Mesenchymal stem cell (in vitro differentiated cells and primary cell): ENCODE results near the gene MMP21.
A peak's percentile ranks its signal among the peaks of the same experiment; 100 is the strongest.

Experiments used
- DNase-seq: peaks from one replicate; pipeline ENCODE4 v3.0.0-alpha.2; 2013
- H2AFZ ChIP-seq: one replicate; pipeline ENCODE4 v1.6.1; 2013; ENCODE audit warnings: low read depth, mild to moderate bottlenecking, control low read depth, inconsistent platforms, low read length, moderate library complexity
- H2AK5ac ChIP-seq: 2 replicates; pipeline ENCODE4 v1.6.1; 2013; ENCODE audit warnings: low read length, moderate library complexity, mild to moderate bottlenecking, inconsistent platforms; ENCODE audit not compliant: severe bottlenecking
- H2BK120ac ChIP-seq: one replicate; pipeline ENCODE4 v1.6.1; 2013; ENCODE audit warnings: low read depth, mild to moderate bottlenecking, inconsistent platforms, low read length, moderate library complexity
- H2BK12ac ChIP-seq, 2 experiments: one replicate each; pipeline ENCODE4 v1.6.1; 2013; ENCODE audit warnings: inconsistent platforms in 2 of 2, low read length in 2 of 2, mild to moderate bottlenecking in 2 of 2, moderate library complexity in 2 of 2, control low read depth in 1 of 2
- H2BK15ac ChIP-seq: one replicate; pipeline ENCODE4 v1.6.1; 2013; ENCODE audit warnings: mild to moderate bottlenecking, low read depth, inconsistent platforms; ENCODE audit not compliant: poor library complexity, severe bottlenecking
- H2BK5ac ChIP-seq: 2 replicates; pipeline ENCODE4 v1.6.1; 2013; ENCODE audit warnings: low read depth, mild to moderate bottlenecking, low read length, control low read depth, inconsistent platforms; ENCODE audit not compliant: poor library complexity, severe bottlenecking
- H3K14ac ChIP-seq, 2 experiments: one replicate each; pipeline ENCODE4 v1.6.1; 2013; ENCODE audit warnings: inconsistent platforms in 2 of 2, low read length in 2 of 2, control low read depth in 1 of 2, mild to moderate bottlenecking in 1 of 2, moderate library complexity in 1 of 2
- H3K18ac ChIP-seq, 2 experiments: one replicate each; pipeline ENCODE4 v1.6.1; 2013; ENCODE audit warnings: inconsistent platforms in 2 of 2, low read length in 2 of 2, control low read depth in 1 of 2, low read depth in 1 of 2, mild to moderate bottlenecking in 1 of 2
- H3K23ac ChIP-seq, 2 experiments: one replicate each; pipeline ENCODE4 v1.6.1; 2013; ENCODE audit warnings: inconsistent platforms in 2 of 2, low read length in 2 of 2, mild to moderate bottlenecking in 2 of 2, moderate library complexity in 2 of 2, control low read depth in 1 of 2
- H3K27ac ChIP-seq: 2 replicates; pipeline ENCODE4 v1.5.1; 2013; ENCODE audit warnings: mild to moderate bottlenecking, moderate library complexity, low read length, control low read depth, inconsistent platforms; ENCODE audit not compliant: poor library complexity, severe bottlenecking
- H3K27me3 ChIP-seq, 2 experiments: 2 replicates each; pipeline versions ENCODE4 v1.6.1 to v1.7.0; 2013; ENCODE audit warnings: low read length in 2 of 2, mild to moderate bottlenecking in 2 of 2, moderate library complexity in 2 of 2, control low read depth in 1 of 2, inconsistent platforms in 1 of 2; ENCODE audit not compliant: control insufficient read depth in 1 of 2, insufficient read depth in 1 of 2
- H3K36me3 ChIP-seq, 2 experiments: 2 replicates each; pipeline versions ENCODE4 v1.6.1 to v1.7.0; 2013; ENCODE audit warnings: low read length in 2 of 2, control low read depth in 1 of 2, inconsistent platforms in 1 of 2, low read depth in 1 of 2, mild to moderate bottlenecking in 1 of 2; ENCODE audit not compliant: insufficient read depth in 2 of 2, control insufficient read depth in 1 of 2
- H3K4ac ChIP-seq, 2 experiments: one replicate each; pipeline ENCODE4 v1.6.1; 2013; ENCODE audit warnings: inconsistent platforms in 2 of 2, low read length in 2 of 2, mild to moderate bottlenecking in 2 of 2, moderate library complexity in 2 of 2, control low read depth in 1 of 2, low read depth in 1 of 2
- H3K4me1 ChIP-seq: 2 replicates; pipeline ENCODE4 v1.6.1; 2013; ENCODE audit warnings: low read depth, low read length, control low read depth; ENCODE audit not compliant: control insufficient read depth, insufficient read depth
- H3K4me2 ChIP-seq: 2 replicates; pipeline ENCODE4 v1.6.1; 2013; ENCODE audit warnings: low read length, mild to moderate bottlenecking, inconsistent platforms; ENCODE audit not compliant: poor library complexity, severe bottlenecking
- H3K4me3 ChIP-seq, 2 experiments: 2 replicates each; pipeline versions ENCODE4 v1.5.1 to v1.7.0; 2013; ENCODE audit warnings: low read length in 2 of 2, mild to moderate bottlenecking in 2 of 2, control low read depth in 1 of 2, low read depth in 1 of 2; ENCODE audit not compliant: insufficient read depth in 1 of 2
- H3K79me1 ChIP-seq: replicated peaks from 2 replicates; pipeline ENCODE4 v1.6.1; 2013; ENCODE audit warnings: mild to moderate bottlenecking, control low read depth, low read length, inconsistent platforms; ENCODE audit not compliant: poor library complexity, severe bottlenecking
- H3K9ac ChIP-seq: 2 replicates; pipeline ENCODE4 v1.7.0; 2013; ENCODE audit warnings: mild to moderate bottlenecking, low read length, moderate library complexity
- H3K9me3 ChIP-seq: 2 replicates; pipeline ENCODE4 v1.7.0; 2013; ENCODE audit warnings: mild to moderate bottlenecking, low read length; ENCODE audit not compliant: control insufficient read depth
- H4K8ac ChIP-seq: one replicate; pipeline ENCODE4 v1.6.1; 2013; ENCODE audit warnings: inconsistent platforms, mild to moderate bottlenecking, low read length, moderate library complexity
- H4K91ac ChIP-seq: one replicate; pipeline ENCODE4 v1.6.1; 2013; ENCODE audit warnings: mild to moderate bottlenecking, low read length, inconsistent platforms
- WGBS: methylation state at CpG from one replicate; pipeline ENCODE4 v1.1.7; 2013; ENCODE audit warnings: mixed read lengths; 5-methylcytosine and 5-hydroxymethylcytosine counted together

MMP21 gene

GRCh38 chr10:125822878-125823662 lies 47.4 kb upstream of the MMP21 start, which contains the start of the genes BCCIP and UROS:
TSS of gene BCCIP (plus strand) at chr10:125823546. CDS start at chr10:125823558, 12 bp downstream.
TSS of gene UROS (minus strand) at chr10:125823258. CDS start at chr10:125816499, 6,759 bp downstream.
- Histone ChIP-seq H2AK5ac (peak within 1 kb of the TSS; percentile 19), H3K36me3 (peaks cover 0 to 24% of the 10 kb centered on the region in 2 experiments), H3K4me1 (peaks cover 9% of the 10 kb centered on the region), H4K91ac (peak within 1 kb of the TSS; percentile 90), H2BK120ac (peak within 1 kb of the TSS; percentile 51), H3K27me3 (no peaks in the 10 kb centered on the region), H3K9ac (peak within 1 kb of the TSS; percentile 99), H3K4me3 (peak within 1 kb of the TSS; percentile 94 to 100), H3K9me3 (no peaks in the 10 kb centered on the region), H4K8ac (peak within 1 kb of the TSS; percentile 79), H3K18ac (peak within 1 kb of the TSS; percentile 78 to 99), H3K4ac (peak within 1 kb of the TSS; percentile 54 to 98), H2BK12ac (peak within 1 kb of the TSS in 1 of 2 experiments; percentile 99), H2BK5ac (peak within 1 kb of the TSS; percentile 80), H2AFZ (peak within 1 kb of the TSS; percentile 84), H3K23ac (peak within 1 kb of the TSS in 1 of 2 experiments; percentile 81), H2BK15ac (peak within 1 kb of the TSS; percentile 64), H3K14ac (no peak within 1 kb of the TSS), H3K27ac (peak within 1 kb of the TSS; percentile 69), H3K4me2 (peak within 1 kb of the TSS; percentile 90), H3K79me1 (peaks cover 24% of the 10 kb centered on the region)
- under 1% methylated on average over 74 of the region's 74 CpGs for WGBS
- DNase-seq, result peak; percentile 90

GRCh38 chr10:125820701-125821100 lies 45.1 kb upstream of the MMP21 start:
- no peak overlapping the region for H3K23ac ChIP-seq
- H2AK5ac ChIP-seq, result no peak overlapping the region
- H2BK120ac ChIP-seq, result no peak overlapping the region
- no peak overlapping the region for H3K9ac ChIP-seq
- H3K4me2 ChIP-seq, result no peak overlapping the region
- peaks cover 9% of the 10 kb centered on the region for H3K4me1 ChIP-seq
- no peak overlapping the region for H3K18ac ChIP-seq
- no peak overlapping the region for H3K4ac ChIP-seq
- no peak for DNase-seq
- H2AFZ ChIP-seq, result no peak overlapping the region
- H2BK15ac ChIP-seq, result no peak overlapping the region
- H3K4me3 ChIP-seq, result no peak overlapping the region
- H3K14ac ChIP-seq, result no peak overlapping the region
- no peak overlapping the region for H4K8ac ChIP-seq
- H3K36me3 ChIP-seq, result peaks cover 0 to 14% of the 10 kb centered on the region in 2 experiments
- no peak overlapping the region for H2BK12ac ChIP-seq
- WGBS, result 50% methylated on average over 1 of the region's 1 CpG
- H3K27me3 ChIP-seq, result no peaks in the 10 kb centered on the region
- no peak overlapping the region for H3K27ac ChIP-seq
- H3K9me3 ChIP-seq, result no peaks in the 10 kb centered on the region
- H3K79me1 ChIP-seq, result peaks cover 27% of the 10 kb centered on the region
- H2BK5ac ChIP-seq, result no peak overlapping the region
- H4K91ac ChIP-seq, result no peak overlapping the region

DNA sequence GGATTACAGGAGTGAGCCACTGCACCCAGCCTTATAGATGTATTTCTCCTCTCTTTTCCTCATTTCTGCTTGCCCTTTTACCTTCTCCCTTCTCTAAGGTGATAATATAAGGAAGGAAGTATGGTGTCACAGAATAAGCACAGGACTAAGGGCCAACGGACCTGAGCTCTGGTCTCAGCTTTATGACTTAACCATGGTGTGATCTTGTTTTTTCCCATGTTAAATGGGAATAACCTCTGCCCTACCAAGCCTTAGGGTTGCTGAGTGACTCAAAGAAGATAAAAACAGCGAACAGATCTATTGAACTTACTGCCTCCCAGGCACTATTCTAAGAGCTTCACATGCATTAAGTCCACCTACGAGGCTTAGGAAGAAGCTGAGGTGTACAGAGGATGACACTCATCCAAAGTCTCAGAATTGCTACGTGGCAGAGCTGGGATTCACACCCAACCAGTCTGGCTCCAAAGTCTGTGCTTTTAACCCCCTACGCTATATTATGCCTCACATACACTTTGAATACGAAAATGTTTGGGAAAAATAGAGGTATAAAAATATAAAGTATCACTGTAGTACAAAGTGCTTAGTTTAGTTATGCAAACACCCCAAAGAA lies 41.8 kb upstream of the MMP21 start:
- Histone ChIP-seq H2AK5ac (no peak overlapping the region), H3K27me3 (no peaks in the 10 kb centered on the region), H2BK15ac (no peak overlapping the region), H4K8ac (no peak overlapping the region), H3K4me2 (no peak overlapping the region), H3K4ac (no peak overlapping the region), H3K9me3 (no peaks in the 10 kb centered on the region), H2BK5ac (no peak overlapping the region), H2BK120ac (no peak overlapping the region), H3K14ac (no peak overlapping the region), H3K27ac (no peak overlapping the region), H3K18ac (no peak overlapping the region), H3K4me3 (no peak overlapping the region), H4K91ac (no peak overlapping the region), H2AFZ (no peak overlapping the region), H3K4me1 (peaks cover 7% of the 10 kb centered on the region), H3K23ac (no peak overlapping the region), H2BK12ac (no peak overlapping the region), H3K79me1 (peaks cover 28% of the 10 kb centered on the region), H3K9ac (no peak overlapping the region), H3K36me3 (peaks cover 9 to 42% of the 10 kb centered on the region in 2 experiments)
- WGBS, result 87% methylated on average over 4 of the region's 6 CpGs
- no peak for DNase-seq

GRCh38 chr10:125816548-125816947 lies 40.9 kb upstream of the MMP21 start:
- Histone ChIP-seq H3K18ac (no peak overlapping the region), H3K14ac (no peak overlapping the region), H3K23ac (no peak overlapping the region), H3K4me2 (no peak overlapping the region), H3K4ac (no peak overlapping the region), H3K27ac (no peak overlapping the region), H2BK15ac (no peak overlapping the region), H4K91ac (no peak overlapping the region), H4K8ac (no peak overlapping the region), H3K9ac (no peak overlapping the region), H2AK5ac (no peak overlapping the region), H2AFZ (no peak overlapping the region), H3K27me3 (no peaks in the 10 kb centered on the region), H2BK12ac (no peak overlapping the region), H2BK5ac (no peak overlapping the region), H3K36me3 (peaks cover 9 to 49% of the 10 kb centered on the region in 2 experiments), H3K79me1 (peaks cover 21% of the 10 kb centered on the region), H3K4me3 (no peak overlapping the region), H3K9me3 (no peaks in the 10 kb centered on the region), H3K4me1 (peaks cover under 1% of the 10 kb centered on the region), H2BK120ac (no peak overlapping the region)
- no peak for DNase-seq
- 100% methylated on average over 3 of the region's 4 CpGs for WGBS
